Activated naive CD8-positive, alpha-beta T cell treated with anti-CD3 and anti-CD28 coated beads, Interleukin-2, amount 50 U/mL, for 24 hours (primary cell): Measurements from ENCODE around the gene ZBTB7C.
"Not testable (repeated sequence)": the region's sequence is repeated elsewhere in the genome, so short reads cannot be mapped to it uniquely, and the experiment has no call there.

Source experiments
- ATAC-seq: fragments of 150-1000 bp; cut with Tn5 transposase; one replicate; pipeline ENCODE4 v1.10.0; 2021
- DNase-seq: peaks from one replicate; pipeline ENCODE4 v3.0.0; 2021
- H3K27ac Mint-ChIP-seq: one replicate; pipeline ENCODE4 v1.8.0; 2021; ENCODE audit warnings: mild to moderate bottlenecking, mixed read lengths
- H3K27me3 Mint-ChIP-seq: one replicate; pipeline ENCODE4 v1.8.0; 2021; ENCODE audit warnings: mixed read lengths
- H3K36me3 Mint-ChIP-seq: one replicate; pipeline ENCODE4 v1.8.0; 2021; ENCODE audit warnings: low read depth, mixed read lengths
- H3K4me1 Mint-ChIP-seq: one replicate; pipeline ENCODE4 v1.8.0; 2021; ENCODE audit warnings: mixed read lengths
- H3K4me3 Mint-ChIP-seq: one replicate; pipeline ENCODE4 v1.8.0; 2021; ENCODE audit warnings: mild to moderate bottlenecking, moderate library complexity, mixed read lengths
- H3K9me3 Mint-ChIP-seq: one replicate; pipeline ENCODE4 v1.8.0; 2021; ENCODE audit warnings: mixed read lengths

The ZBTB7C gene

GRCh38 chr18:48284011-48284410, 125.2 kb downstream of the ZBTB7C start:
- H3K4me1 Mint-ChIP-seq, H3K27me3 Mint-ChIP-seq, H3K9me3 Mint-ChIP-seq, DNase-seq, H3K4me3 Mint-ChIP-seq, ATAC-seq, H3K36me3 Mint-ChIP-seq, H3K27ac Mint-ChIP-seq: not testable (repeated sequence)

- H3K4me3 Mint-ChIP-seq, DNase-seq, H3K36me3 Mint-ChIP-seq, H3K27me3 Mint-ChIP-seq, ATAC-seq, H3K4me1 Mint-ChIP-seq, H3K9me3 Mint-ChIP-seq, H3K27ac Mint-ChIP-seq: not testable (repeated sequence)
Observed at GRCh38 chr18:48281460-48281859, 127.7 kb downstream of the ZBTB7C start.

GRCh38 chr18:48279312-48279711, 129.9 kb downstream of the ZBTB7C start:
- ATAC-seq = no peak
- peaks cover 2% of the 10 kb centered on the region for H3K27me3 Mint-ChIP-seq
- H3K27ac Mint-ChIP-seq = no peak overlapping the region

GRCh38 chr18:48278081-48278480, 131.1 kb downstream of the ZBTB7C start:
- H3K27me3 Mint-ChIP-seq = peaks cover 2% of the 10 kb centered on the region
- no peaks in the 10 kb centered on the region for H3K36me3 Mint-ChIP-seq
- H3K27ac Mint-ChIP-seq = no peak overlapping the region
- H3K4me3 Mint-ChIP-seq = no peak overlapping the region
- no peaks in the 10 kb centered on the region for H3K4me1 Mint-ChIP-seq
- DNase-seq (no peak), ATAC-seq (no peak)
- no peaks in the 10 kb centered on the region for H3K9me3 Mint-ChIP-seq

More at GRCh38 chr18:48279312-48279711, 129.9 kb downstream of the ZBTB7C start:
- no peak for DNase-seq
- H3K4me1 Mint-ChIP-seq = no peaks in the 10 kb centered on the region
- H3K9me3 Mint-ChIP-seq = no peaks in the 10 kb centered on the region
- no peaks in the 10 kb centered on the region for H3K36me3 Mint-ChIP-seq
- H3K4me3 Mint-ChIP-seq = no peak overlapping the region

- Mint-ChIP-seq H3K9me3 (no peaks in the 10 kb centered on the region), H3K4me3 (no peak overlapping the region), H3K27ac (no peak overlapping the region), H3K27me3 (peaks cover 6% of the 10 kb centered on the region), H3K4me1 (no peaks in the 10 kb centered on the region), H3K36me3 (no peaks in the 10 kb centered on the region)
- DNase-seq = no peak
- no peak for ATAC-seq
Observed at GRCh38 chr18:48274301-48274700, 134.9 kb downstream of the ZBTB7C start.

GRCh38 chr18:48270929-48271328, 138.3 kb downstream of the ZBTB7C start:
- no peak overlapping the region for H3K4me3 Mint-ChIP-seq
- no peaks in the 10 kb centered on the region for H3K4me1 Mint-ChIP-seq
- H3K36me3 Mint-ChIP-seq = no peaks in the 10 kb centered on the region
- no peaks in the 10 kb centered on the region for H3K9me3 Mint-ChIP-seq
- no peak for DNase-seq
- no peak overlapping the region for H3K27ac Mint-ChIP-seq
- peaks cover 6% of the 10 kb centered on the region for H3K27me3 Mint-ChIP-seq
- ATAC-seq = no peak

- no peaks in the 10 kb centered on the region for H3K36me3 Mint-ChIP-seq
- H3K9me3 Mint-ChIP-seq = no peaks in the 10 kb centered on the region
- no peak for DNase-seq
- no peak overlapping the region for H3K4me3 Mint-ChIP-seq
- no peak overlapping the region for H3K27ac Mint-ChIP-seq
- no peaks in the 10 kb centered on the region for H3K4me1 Mint-ChIP-seq
- no peak for ATAC-seq
- H3K27me3 Mint-ChIP-seq = peaks cover 4% of the 10 kb centered on the region
Observed at GRCh38 chr18:48265328-48265727, 143.9 kb downstream of the ZBTB7C start.

GRCh38 chr18:48263914-48264902, 145.0 kb downstream of the ZBTB7C start:
- H3K27me3 Mint-ChIP-seq = peaks cover 2% of the 10 kb centered on the region
- no peak overlapping the region for H3K4me3 Mint-ChIP-seq
- H3K4me1 Mint-ChIP-seq = no peaks in the 10 kb centered on the region
- ATAC-seq (no peak), DNase-seq (no peak)
- no peaks in the 10 kb centered on the region for H3K9me3 Mint-ChIP-seq
- no peaks in the 10 kb centered on the region for H3K36me3 Mint-ChIP-seq
- no peak overlapping the region for H3K27ac Mint-ChIP-seq

- ATAC-seq (no peak), DNase-seq (no peak)
- H3K27me3 Mint-ChIP-seq = peaks cover 2% of the 10 kb centered on the region
- no peak overlapping the region for H3K27ac Mint-ChIP-seq
- H3K36me3 Mint-ChIP-seq = no peaks in the 10 kb centered on the region
- H3K4me3 Mint-ChIP-seq = no peak overlapping the region
- H3K9me3 Mint-ChIP-seq = no peaks in the 10 kb centered on the region
- no peaks in the 10 kb centered on the region for H3K4me1 Mint-ChIP-seq
Observed at GRCh38 chr18:48263192-48263853, 145.9 kb downstream of the ZBTB7C start.

GRCh38 chr18:48260237-48260636, 148.9 kb downstream of the ZBTB7C start:
- Mint-ChIP-seq H3K4me1 (no peaks in the 10 kb centered on the region), H3K36me3 (no peaks in the 10 kb centered on the region), H3K9me3 (peaks cover 6% of the 10 kb centered on the region), H3K4me3 (no peak overlapping the region), H3K27me3 (peaks cover 2% of the 10 kb centered on the region), H3K27ac (no peak overlapping the region)
- ATAC-seq (no peak), DNase-seq (no peak)

GRCh38 chr18:48256848-48257247, 152.3 kb downstream of the ZBTB7C start:
- peaks cover 6% of the 10 kb centered on the region for H3K9me3 Mint-ChIP-seq
- H3K27me3 Mint-ChIP-seq = peaks cover 7% of the 10 kb centered on the region
- H3K36me3 Mint-ChIP-seq = no peaks in the 10 kb centered on the region
- no peak overlapping the region for H3K4me3 Mint-ChIP-seq
- no peak for DNase-seq
- no peak overlapping the region for H3K27ac Mint-ChIP-seq
- H3K4me1 Mint-ChIP-seq = no peaks in the 10 kb centered on the region
- ATAC-seq = no peak

GRCh38 chr18:48254077-48254602, 155.0 kb downstream of the ZBTB7C start:
- no peaks in the 10 kb centered on the region for H3K4me1 Mint-ChIP-seq
- H3K4me3 Mint-ChIP-seq = no peak overlapping the region
- no peak overlapping the region for H3K27ac Mint-ChIP-seq
- H3K27me3 Mint-ChIP-seq = peaks cover 14% of the 10 kb centered on the region
- DNase-seq (no peak), ATAC-seq (no peak)
- peaks cover 6% of the 10 kb centered on the region for H3K9me3 Mint-ChIP-seq
- H3K36me3 Mint-ChIP-seq = no peaks in the 10 kb centered on the region

GRCh38 chr18:48252525-48252924, 156.7 kb downstream of the ZBTB7C start:
- Mint-ChIP-seq H3K4me3 (no peak overlapping the region), H3K9me3 (peaks cover 12% of the 10 kb centered on the region), H3K36me3 (no peaks in the 10 kb centered on the region), H3K27ac (no peak overlapping the region), H3K27me3 (peaks cover 14% of the 10 kb centered on the region), H3K4me1 (no peaks in the 10 kb centered on the region)
- DNase-seq = no peak
- ATAC-seq = no peak

- no peak overlapping the region for H3K27ac Mint-ChIP-seq
- H3K4me1 Mint-ChIP-seq = no peaks in the 10 kb centered on the region
- peaks cover 10% of the 10 kb centered on the region for H3K9me3 Mint-ChIP-seq
- H3K27me3 Mint-ChIP-seq = peaks cover 14% of the 10 kb centered on the region
- no peak overlapping the region for H3K4me3 Mint-ChIP-seq
- H3K36me3 Mint-ChIP-seq = no peaks in the 10 kb centered on the region
- no peak for DNase-seq
- ATAC-seq = no peak
Observed at GRCh38 chr18:48250918-48251317, 158.3 kb downstream of the ZBTB7C start.
